Measurements from ENCODE around the gene EMP1.

The EMP1 gene

DNA sequence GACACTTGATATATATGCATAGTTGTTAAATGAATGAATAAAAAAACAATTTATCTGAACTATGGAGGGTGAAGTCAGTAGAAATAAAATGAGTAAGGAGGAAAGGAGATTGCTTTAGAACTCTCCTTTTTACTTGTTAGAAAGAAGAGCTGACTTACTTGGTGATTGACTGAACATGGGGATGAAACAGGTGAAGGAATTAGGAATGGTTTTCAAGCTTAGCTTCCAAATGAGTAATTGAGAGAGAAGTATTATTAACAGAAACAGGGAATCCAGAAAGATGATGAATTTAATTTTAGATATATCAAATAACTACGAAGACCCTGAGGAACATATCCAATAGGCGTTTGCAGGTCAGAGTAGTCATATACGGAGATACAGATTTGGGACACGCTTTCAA is 33.6 kb upstream of the EMP1 start:
- H3K4me1 ChIP-seq, result peaks cover 0 to 11% (median 6%) of the 10 kb centered on the region in 4 donors
- intact Hi-C loops (cut with DNase I; ENCODE audit: low total_unique reads), result no loop called here
- H3K27me3 ChIP-seq, result no peaks in the 10 kb centered on the region
- TF ChIP-seq, protein P1, sequence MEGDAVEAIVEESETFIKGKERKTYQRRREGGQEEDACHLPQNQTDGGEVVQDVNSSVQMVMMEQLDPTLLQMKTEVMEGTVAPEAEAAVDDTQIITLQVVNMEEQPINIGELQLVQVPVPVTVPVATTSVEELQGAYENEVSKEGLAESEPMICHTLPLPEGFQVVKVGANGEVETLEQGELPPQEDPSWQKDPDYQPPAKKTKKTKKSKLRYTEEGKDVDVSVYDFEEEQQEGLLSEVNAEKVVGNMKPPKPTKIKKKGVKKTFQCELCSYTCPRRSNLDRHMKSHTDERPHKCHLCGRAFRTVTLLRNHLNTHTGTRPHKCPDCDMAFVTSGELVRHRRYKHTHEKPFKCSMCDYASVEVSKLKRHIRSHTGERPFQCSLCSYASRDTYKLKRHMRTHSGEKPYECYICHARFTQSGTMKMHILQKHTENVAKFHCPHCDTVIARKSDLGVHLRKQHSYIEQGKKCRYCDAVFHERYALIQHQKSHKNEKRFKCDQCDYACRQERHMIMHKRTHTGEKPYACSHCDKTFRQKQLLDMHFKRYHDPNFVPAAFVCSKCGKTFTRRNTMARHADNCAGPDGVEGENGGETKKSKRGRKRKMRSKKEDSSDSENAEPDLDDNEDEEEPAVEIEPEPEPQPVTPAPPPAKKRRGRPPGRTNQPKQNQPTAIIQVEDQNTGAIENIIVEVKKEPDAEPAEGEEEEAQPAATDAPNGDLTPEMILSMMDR (IDR thresholded peaks at IDR 0.05), result no peak
- no peaks in the 10 kb centered on the region for H3K36me3 ChIP-seq
- H3K9me3 ChIP-seq, result no peaks in the 10 kb centered on the region
- no peak for DNase-seq
- H3K27ac ChIP-seq, result no peak overlapping the region
- H3K4me3 ChIP-seq, result no peak overlapping the region

DNA sequence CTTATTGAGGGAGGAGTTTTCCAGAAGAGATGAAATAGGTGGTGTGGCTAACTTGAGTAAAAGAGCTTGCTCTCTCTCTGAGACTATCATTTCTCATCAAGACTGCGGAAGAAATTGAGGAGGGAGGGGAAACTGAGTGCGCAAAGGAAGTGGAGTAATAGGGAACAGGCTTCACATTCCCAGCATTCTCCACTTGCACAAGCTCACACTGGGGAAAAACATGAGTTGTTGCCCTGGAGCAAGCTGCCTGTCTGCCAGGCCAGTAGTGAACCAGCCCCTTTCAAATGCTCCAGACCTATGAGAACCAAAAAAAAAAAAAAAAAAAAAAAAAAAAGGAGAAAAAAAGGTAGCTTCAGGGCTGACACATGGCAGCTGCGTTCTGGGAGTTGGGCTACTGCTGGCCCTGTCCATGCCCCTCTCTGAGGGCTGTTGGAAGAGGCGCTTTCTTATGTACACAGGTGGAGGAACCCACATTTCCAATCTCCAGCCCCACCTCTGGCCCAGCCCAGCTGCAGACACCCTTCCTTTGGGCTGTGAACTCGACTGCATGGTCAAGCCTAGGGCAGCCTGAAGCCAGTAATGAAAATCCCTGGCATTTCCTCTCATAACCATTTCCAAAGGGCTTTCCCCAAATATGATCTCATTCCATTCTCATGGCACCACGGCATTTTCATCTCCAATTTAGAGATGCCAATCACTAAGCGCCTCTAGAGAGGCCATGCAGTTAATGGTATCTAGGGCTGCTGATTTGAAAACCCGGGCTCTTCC is 32.5 kb upstream of the EMP1 start:
- DNase-seq, result no peak
- no peaks in the 10 kb centered on the region for H3K9me3 ChIP-seq
- H3K36me3 ChIP-seq, result no peaks in the 10 kb centered on the region
- no peaks in the 10 kb centered on the region for H3K27me3 ChIP-seq
- no peak overlapping the region for H3K27ac ChIP-seq
- TF ChIP-seq, protein P1 (IDR thresholded peaks at IDR 0.05), result no peak
- intact Hi-C loops (cut with DNase I; ENCODE audit: low total_unique reads), result no loop called here
- no peak overlapping the region for H3K4me3 ChIP-seq
- H3K4me1 ChIP-seq, result peaks cover 0 to 11% (median 6%) of the 10 kb centered on the region in 4 donors

GRCh38 chr12:13164921-13165616 is 31.5 kb upstream of the EMP1 start:
- intact Hi-C loops (cut with DNase I; ENCODE audit: low total_unique reads), result no loop called here

GRCh38 chr12:13165617-13166041 is 30.9 kb upstream of the EMP1 start:
- H3K27ac ChIP-seq, result peak overlapping the region in 1 of 2 donors; percentile 0
- H3K4me3 ChIP-seq, result no peak overlapping the region
- H3K4me1 ChIP-seq, result peaks cover 0 to 11% (median 6%) of the 10 kb centered on the region in 4 donors
- TF ChIP-seq, protein P1 (IDR thresholded peaks at IDR 0.05), result no peak
- H3K27me3 ChIP-seq, result no peaks in the 10 kb centered on the region
- DNase-seq, result peak; percentile 80 to 84
- H3K9me3 ChIP-seq, result no peaks in the 10 kb centered on the region
- intact Hi-C loops (cut with DNase I; ENCODE audit: low total_unique reads), result no loop called here
- H3K36me3 ChIP-seq, result no peaks in the 10 kb centered on the region

More at GRCh38 chr12:13164921-13165616, 31.5 kb upstream of the EMP1 start:
- no peaks in the 10 kb centered on the region for H3K27me3 ChIP-seq
- peaks cover 0 to 11% (median 6%) of the 10 kb centered on the region in 4 donors for H3K4me1 ChIP-seq
- H3K27ac ChIP-seq, result no peak overlapping the region
- no peaks in the 10 kb centered on the region for H3K9me3 ChIP-seq
- H3K36me3 ChIP-seq, result no peaks in the 10 kb centered on the region
- DNase-seq, result no peak
- TF ChIP-seq, protein P1 (IDR thresholded peaks at IDR 0.05), result no peak
- H3K4me3 ChIP-seq, result no peak overlapping the region

DNA sequence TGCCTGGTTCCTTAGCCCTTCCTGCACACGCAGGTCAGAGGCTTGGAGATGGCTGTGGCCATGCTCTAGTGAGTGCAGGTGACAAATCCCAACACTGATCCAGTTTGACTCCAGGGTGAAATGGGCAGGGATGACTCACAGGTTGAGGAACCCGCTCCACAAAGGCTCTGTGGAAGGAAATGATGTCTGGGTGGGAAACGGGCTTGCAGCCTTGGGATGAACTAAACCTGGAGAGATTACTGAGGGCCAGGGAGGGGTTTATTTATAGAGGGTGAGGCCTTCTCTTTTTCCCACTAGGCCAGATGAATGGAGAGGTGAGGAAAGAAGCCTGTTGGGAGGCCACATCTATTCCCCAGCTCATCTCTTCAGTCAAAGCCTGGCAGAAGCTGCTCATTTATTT is 29.3 kb upstream of the EMP1 start:
- DNase-seq, result no peak
- intact Hi-C loops (cut with DNase I; ENCODE audit: low total_unique reads), result no loop called here
- no peak overlapping the region for H3K4me3 ChIP-seq
- H3K27ac ChIP-seq, result no peak overlapping the region
- TF ChIP-seq, protein P1 (IDR thresholded peaks at IDR 0.05), result no peak
- H3K27me3 ChIP-seq, result no peaks in the 10 kb centered on the region
- no peaks in the 10 kb centered on the region for H3K9me3 ChIP-seq
- no peaks in the 10 kb centered on the region for H3K36me3 ChIP-seq
- peaks cover 0 to 18% (median 8%) of the 10 kb centered on the region in 4 donors for H3K4me1 ChIP-seq
